Activated B cell treated with CpG ODN at 0.5 μM for 24 hours (primary cell): ENCODE data around the gene INO80. TPM values are rescaled to one million over a fixed set of nuclear protein-coding genes. Genes with fewer than 3 reads are reported as not detected.
"Not testable (repeated sequence)": the region's sequence is repeated elsewhere in the genome, so short reads cannot be mapped to it uniquely, and the experiment has no call there.

ENCODE experiments used
- ATAC-seq: fragments of 200-7000 bp; cut with Tn5 transposase; one replicate; pipeline ENCODE4 v1.10.0; 2021; ENCODE audit warnings: low read depth, mild to moderate bottlenecking, moderate library complexity
- CTCF ChIA-PET: fragments of 350-600 bp; sonication (Branson Sonifier 250); formaldehyde crosslinking; loops from one replicate; lab custom pipeline; 2021; ENCODE audit warnings: antibody characterized with exemption; lab: Charles Lee
- POLR2A ChIA-PET: fragments of 350-600 bp; sonication (Branson Sonifier 250); formaldehyde crosslinking; loops from one replicate; lab custom pipeline; 2021; ENCODE audit warnings: antibody characterized with exemption; lab: Charles Lee
- DNase-seq: peaks from one replicate; pipeline ENCODE4 v3.0.0; 2022
- H3K27ac Mint-ChIP-seq: one replicate; pipeline ENCODE4 v1.8.0; 2020; ENCODE audit warnings: mixed read lengths
- H3K27me3 Mint-ChIP-seq: one replicate; pipeline ENCODE4 v1.8.0; 2021; ENCODE audit warnings: mixed read lengths
- H3K36me3 Mint-ChIP-seq: one replicate; pipeline ENCODE4 v1.8.0; 2021; ENCODE audit warnings: low read depth, mixed read lengths
- H3K4me1 Mint-ChIP-seq: one replicate; pipeline ENCODE4 v1.8.0; 2021; ENCODE audit warnings: mixed read lengths
- H3K4me3 Mint-ChIP-seq: one replicate; pipeline ENCODE4 v1.8.0; 2020; ENCODE audit warnings: mild to moderate bottlenecking, mixed read lengths
- H3K9me3 Mint-ChIP-seq: one replicate; pipeline ENCODE4 v1.8.0; 2020; ENCODE audit warnings: mixed read lengths
- CTCF ChIP-seq: fragments of 200-600 bp; IDR thresholded peaks from one replicate; pipeline ENCODE4 v1.8.0; 2022; ENCODE audit warnings: antibody characterized with exemption, mild to moderate bottlenecking
- intact Hi-C: fragments of 100-400 bp; cut with micrococcal nuclease; formaldehyde crosslinking; loops from one replicate; pipeline ENCODE4 v1.15.1; 2024
- total RNA-seq: library from RNA; stranded (reverse); gene quantifications from 2 replicates; pipeline ENCODE4 v1.2.3, GENCODE V29; 2022

INO80 gene
- total RNA-seq, 1 donor from 2014 or later = 38.8 TPM

- H3K4me1 Mint-ChIP-seq = no peaks in the 10 kb centered on the region
- no peak overlapping the region for H3K27ac Mint-ChIP-seq
- ATAC-seq (no peak), DNase-seq (no peak)
- H3K27me3 Mint-ChIP-seq = no peaks in the 10 kb centered on the region
- ChIA-PET CTCF (no interaction called here), POLR2A (no interaction called here)
- no peaks in the 10 kb centered on the region for H3K9me3 Mint-ChIP-seq
- intact Hi-C loops = no loop called here
- no peak for TF ChIP-seq CTCF
- no peak overlapping the region for H3K4me3 Mint-ChIP-seq
- no peaks in the 10 kb centered on the region for H3K36me3 Mint-ChIP-seq
Measured at GRCh38 chr15:41139619-41140018, 23.5 kb upstream of the INO80 start.

GRCh38 chr15:41139112-41139511, 23.0 kb upstream of the INO80 start:
- POLR2A ChIA-PET, H3K4me1 Mint-ChIP-seq, H3K36me3 Mint-ChIP-seq, ATAC-seq, DNase-seq, H3K27me3 Mint-ChIP-seq, intact Hi-C loops, H3K27ac Mint-ChIP-seq, H3K4me3 Mint-ChIP-seq, CTCF ChIA-PET, H3K9me3 Mint-ChIP-seq: not testable (repeated sequence)

- H3K27ac Mint-ChIP-seq, ATAC-seq, intact Hi-C loops, CTCF ChIA-PET, DNase-seq, POLR2A ChIA-PET, H3K4me1 Mint-ChIP-seq, H3K36me3 Mint-ChIP-seq, H3K27me3 Mint-ChIP-seq, H3K9me3 Mint-ChIP-seq, H3K4me3 Mint-ChIP-seq: not testable (repeated sequence)
Measured at GRCh38 chr15:41135580-41135979, 19.5 kb upstream of the INO80 start.

- H3K27me3 Mint-ChIP-seq = peaks cover 9% of the 10 kb centered on the region
- H3K4me1 Mint-ChIP-seq = no peaks in the 10 kb centered on the region
- DNase-seq (no peak), ATAC-seq (no peak)
- no peaks in the 10 kb centered on the region for H3K36me3 Mint-ChIP-seq
- no peaks in the 10 kb centered on the region for H3K9me3 Mint-ChIP-seq
- ChIA-PET POLR2A (no interaction called here), CTCF (no interaction called here)
- TF ChIP-seq CTCF = no peak
- intact Hi-C loops = no loop called here
- no peak overlapping the region for H3K27ac Mint-ChIP-seq
- no peak overlapping the region for H3K4me3 Mint-ChIP-seq
Measured at GRCh38 chr15:41133454-41133853, 17.4 kb upstream of the INO80 start.

- H3K9me3 Mint-ChIP-seq, H3K36me3 Mint-ChIP-seq, H3K4me1 Mint-ChIP-seq, ATAC-seq, CTCF ChIA-PET, H3K27ac Mint-ChIP-seq, DNase-seq, POLR2A ChIA-PET, intact Hi-C loops, H3K4me3 Mint-ChIP-seq: not testable (repeated sequence)
- peaks cover 11% of the 10 kb centered on the region for H3K27me3 Mint-ChIP-seq
Measured at GRCh38 chr15:41132094-41132493, 16.0 kb upstream of the INO80 start.

- DNase-seq (no peak), ATAC-seq (no peak)
- H3K36me3 Mint-ChIP-seq = no peaks in the 10 kb centered on the region
- CTCF ChIA-PET = interaction anchor here (0.6 kb wide), 1 partner anchor 757 kb away, joined by 3 read pairs; no protein-coding TSS in a partner anchor
- POLR2A ChIA-PET = interaction anchor here (0.6 to 0.7 kb wide), 2 partner anchors 12 to 390 kb away, joined by 3 to 8 read pairs; no protein-coding TSS in a partner anchor
- intact Hi-C loops = no loop called here
- H3K4me1 Mint-ChIP-seq = no peaks in the 10 kb centered on the region
- H3K9me3 Mint-ChIP-seq = no peaks in the 10 kb centered on the region
- TF ChIP-seq CTCF = no peak
- H3K27me3 Mint-ChIP-seq = peaks cover 26% of the 10 kb centered on the region
- no peak overlapping the region for H3K4me3 Mint-ChIP-seq
- H3K27ac Mint-ChIP-seq = no peak overlapping the region
Measured at GRCh38 chr15:41128174-41128902, 12.3 kb upstream of the INO80 start.
